Nephron (organoid): ENCODE measurements around the gene CLEC11A.

Source experiments
- H3K27ac Mint-ChIP-seq, 3 experiments: 2 replicates each; pipeline ENCODE4 v1.8.0; 2020; ENCODE audit warnings: mixed read lengths in 3 of 3, mild to moderate bottlenecking in 2 of 3, moderate library complexity in 1 of 3
- H3K27me3 Mint-ChIP-seq: 2 replicates; pipeline ENCODE4 v1.8.0; 2021; ENCODE audit warnings: low read depth, mild to moderate bottlenecking, moderate library complexity, mixed read lengths
- H3K36me3 Mint-ChIP-seq: 2 replicates; pipeline ENCODE4 v1.8.0; 2020; ENCODE audit warnings: low read depth, mixed read lengths
- H3K4me1 Mint-ChIP-seq: 2 replicates; pipeline ENCODE4 v1.8.0; 2020; ENCODE audit warnings: mixed read lengths
- H3K4me3 Mint-ChIP-seq, 3 experiments: 2 replicates each; pipeline ENCODE4 v1.8.0; 2020; ENCODE audit warnings: mild to moderate bottlenecking in 3 of 3, mixed read lengths in 3 of 3, moderate library complexity in 2 of 3
- H3K9me3 Mint-ChIP-seq: 2 replicates; pipeline ENCODE4 v1.8.0; 2020; ENCODE audit warnings: mixed read lengths
- TF ChIP-seq, protein P1 (sequence below), 3 experiments: fragments of 200-600 bp; sonication (generic); IDR thresholded peaks; one replicate each; pipeline ENCODE4 v1.5.0; 2021; ENCODE audit warnings: antibody characterized with exemption in 3 of 3; ENCODE audit not compliant: unreplicated experiment in 3 of 3

Gene CLEC11A

GRCh38 chr19:50716178-50717025, 6.8 kb upstream of the CLEC11A start:
- Mint-ChIP-seq H3K4me1 (peaks cover 26% of the 10 kb centered on the region), H3K27me3 (peaks cover 14% of the 10 kb centered on the region), H3K27ac (no peak overlapping the region), H3K4me3 (peak overlapping the region; percentile 52 to 70 (median 65)), H3K36me3 (peaks cover 22% of the 10 kb centered on the region), H3K9me3 (no peaks in the 10 kb centered on the region)
- TF ChIP-seq, protein P1, sequence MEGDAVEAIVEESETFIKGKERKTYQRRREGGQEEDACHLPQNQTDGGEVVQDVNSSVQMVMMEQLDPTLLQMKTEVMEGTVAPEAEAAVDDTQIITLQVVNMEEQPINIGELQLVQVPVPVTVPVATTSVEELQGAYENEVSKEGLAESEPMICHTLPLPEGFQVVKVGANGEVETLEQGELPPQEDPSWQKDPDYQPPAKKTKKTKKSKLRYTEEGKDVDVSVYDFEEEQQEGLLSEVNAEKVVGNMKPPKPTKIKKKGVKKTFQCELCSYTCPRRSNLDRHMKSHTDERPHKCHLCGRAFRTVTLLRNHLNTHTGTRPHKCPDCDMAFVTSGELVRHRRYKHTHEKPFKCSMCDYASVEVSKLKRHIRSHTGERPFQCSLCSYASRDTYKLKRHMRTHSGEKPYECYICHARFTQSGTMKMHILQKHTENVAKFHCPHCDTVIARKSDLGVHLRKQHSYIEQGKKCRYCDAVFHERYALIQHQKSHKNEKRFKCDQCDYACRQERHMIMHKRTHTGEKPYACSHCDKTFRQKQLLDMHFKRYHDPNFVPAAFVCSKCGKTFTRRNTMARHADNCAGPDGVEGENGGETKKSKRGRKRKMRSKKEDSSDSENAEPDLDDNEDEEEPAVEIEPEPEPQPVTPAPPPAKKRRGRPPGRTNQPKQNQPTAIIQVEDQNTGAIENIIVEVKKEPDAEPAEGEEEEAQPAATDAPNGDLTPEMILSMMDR (IDR thresholded peaks at IDR 0.05; ENCODE audit: unreplicated experiment in 3 of 3), result no peak

- no peaks in the 10 kb centered on the region for H3K9me3 Mint-ChIP-seq
- peaks cover 14% of the 10 kb centered on the region for H3K27me3 Mint-ChIP-seq
- peak overlapping the region; percentile 82 to 86 (median 83) for H3K4me3 Mint-ChIP-seq
Observed at GRCh38 chr19:50717026-50717723, 6.0 kb upstream of the CLEC11A start.

DNA sequence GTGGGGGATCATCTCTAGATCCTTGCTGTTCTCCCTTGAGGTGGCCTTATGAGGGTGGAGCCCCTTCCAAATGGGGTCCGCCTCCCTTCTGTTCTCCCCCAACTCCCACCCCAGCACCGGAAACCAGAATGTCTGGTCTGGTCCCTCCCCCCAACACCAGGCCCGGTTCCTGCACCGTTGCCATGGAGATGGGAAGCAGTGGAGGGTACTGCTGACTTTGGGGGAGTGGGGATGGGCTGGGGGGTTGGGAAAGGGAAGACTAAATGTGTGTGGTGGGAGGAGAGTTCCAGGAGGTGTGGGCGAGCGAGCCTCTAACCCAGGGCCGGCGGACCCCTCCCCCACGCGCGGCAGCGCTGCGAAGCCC, 5.3 kb upstream of the CLEC11A start:
- peak overlapping the region; percentile 82 to 86 (median 83) for H3K4me3 Mint-ChIP-seq
- TF ChIP-seq, protein P1 (IDR thresholded peaks at IDR 0.05; ENCODE audit: unreplicated experiment in 3 of 3), result no peak
- peaks cover 11% of the 10 kb centered on the region for H3K27me3 Mint-ChIP-seq
- no peaks in the 10 kb centered on the region for H3K9me3 Mint-ChIP-seq
- peaks cover 17% of the 10 kb centered on the region for H3K36me3 Mint-ChIP-seq
- H3K27ac Mint-ChIP-seq, result no peak overlapping the region
- peaks cover 34% of the 10 kb centered on the region for H3K4me1 Mint-ChIP-seq

More at GRCh38 chr19:50717026-50717723, 6.0 kb upstream of the CLEC11A start:
- H3K27ac Mint-ChIP-seq, result no peak overlapping the region
- TF ChIP-seq, protein P1 (IDR thresholded peaks at IDR 0.05; ENCODE audit: unreplicated experiment in 3 of 3), result no peak
- H3K36me3 Mint-ChIP-seq, result peaks cover 20% of the 10 kb centered on the region
- peaks cover 33% of the 10 kb centered on the region for H3K4me1 Mint-ChIP-seq

GRCh38 chr19:50718255-50719118, 4.7 kb upstream of the CLEC11A start:
- TF ChIP-seq, protein P1 (IDR thresholded peaks at IDR 0.05; ENCODE audit: unreplicated experiment in 3 of 3), result no peak
- no peak overlapping the region for H3K27ac Mint-ChIP-seq

GRCh38 chr19:50719119-50719435, 4.1 kb upstream of the CLEC11A start:
- peaks cover 9% of the 10 kb centered on the region for H3K27me3 Mint-ChIP-seq
- TF ChIP-seq, protein P1 (IDR thresholded peaks at IDR 0.05; ENCODE audit: unreplicated experiment in 3 of 3), result no peak
- H3K36me3 Mint-ChIP-seq, result peaks cover 8% of the 10 kb centered on the region
- peaks cover 31% of the 10 kb centered on the region for H3K4me1 Mint-ChIP-seq
- H3K27ac Mint-ChIP-seq, result no peak overlapping the region
- no peaks in the 10 kb centered on the region for H3K9me3 Mint-ChIP-seq
- no peak overlapping the region for H3K4me3 Mint-ChIP-seq

More at GRCh38 chr19:50718255-50719118, 4.7 kb upstream of the CLEC11A start:
- peaks cover 11% of the 10 kb centered on the region for H3K36me3 Mint-ChIP-seq
- H3K9me3 Mint-ChIP-seq, result no peaks in the 10 kb centered on the region
- H3K27me3 Mint-ChIP-seq, result peaks cover 9% of the 10 kb centered on the region
- peak overlapping the region; percentile 67 to 82 (median 76) for H3K4me3 Mint-ChIP-seq
- peaks cover 32% of the 10 kb centered on the region for H3K4me1 Mint-ChIP-seq
